Kidney tubule cell (primary cell): Measurements from ENCODE around the gene FOXN3.
"Not testable (repeated sequence)": the region's sequence is repeated elsewhere in the genome, so short reads cannot be mapped to it uniquely, and the experiment has no call there.

Experiments
- DNase-seq: peaks from one replicate; pipeline ENCODE4 v3.0.0-alpha.2; 2018; ENCODE audit warnings: low spot score

The FOXN3 gene

GRCh38 chr14:89270439-89271227 lies 146.4 kb downstream of the FOXN3 start:
- DNase-seq: peak; percentile 82

GRCh38 chr14:89269404-89269803 lies 147.6 kb downstream of the FOXN3 start:
- no peak for DNase-seq

GRCh38 chr14:89268514-89268913 lies 148.5 kb downstream of the FOXN3 start:
- DNase-seq: no peak

- no peak for DNase-seq
Measured at GRCh38 chr14:89267656-89268055, 149.4 kb downstream of the FOXN3 start.

- DNase-seq: peak; percentile 15
Measured at GRCh38 chr14:89267163-89267562, 149.9 kb downstream of the FOXN3 start.

- peak; percentile 51 for DNase-seq
Measured at GRCh38 chr14:89266754-89267153, 150.3 kb downstream of the FOXN3 start.

GRCh38 chr14:89265234-89265633 lies 151.8 kb downstream of the FOXN3 start:
- no peak for DNase-seq

- DNase-seq: no peak
Measured at GRCh38 chr14:89264196-89264800, 152.7 kb downstream of the FOXN3 start.

GRCh38 chr14:89262041-89262440 lies 155.0 kb downstream of the FOXN3 start:
- no peak for DNase-seq

GRCh38 chr14:89260898-89261297 lies 156.1 kb downstream of the FOXN3 start:
- no peak for DNase-seq

- DNase-seq: no peak
Measured at GRCh38 chr14:89259951-89260609, 157.0 kb downstream of the FOXN3 start.

- no peak for DNase-seq
Measured at GRCh38 chr14:89258728-89259273, 158.2 kb downstream of the FOXN3 start.

- no peak for DNase-seq
Measured at GRCh38 chr14:89256951-89257350, 160.1 kb downstream of the FOXN3 start.

- DNase-seq: no peak
Measured at GRCh38 chr14:89256283-89256682, 160.8 kb downstream of the FOXN3 start.

- no peak for DNase-seq
Measured at GRCh38 chr14:89255852-89256251, 161.2 kb downstream of the FOXN3 start.

GRCh38 chr14:89255012-89255411 lies 162.0 kb downstream of the FOXN3 start:
- no peak for DNase-seq

GRCh38 chr14:89254166-89254909 lies 162.7 kb downstream of the FOXN3 start:
- no peak for DNase-seq

- no peak for DNase-seq
Measured at GRCh38 chr14:89252887-89253532, 164.0 kb downstream of the FOXN3 start.

GRCh38 chr14:89251061-89251460 lies 166.0 kb downstream of the FOXN3 start:
- peak; percentile 71 for DNase-seq

- DNase-seq: not testable (repeated sequence)
Measured at GRCh38 chr14:89250655-89250975, 166.4 kb downstream of the FOXN3 start.

GRCh38 chr14:89249972-89250654 lies 166.9 kb downstream of the FOXN3 start:
- no peak for DNase-seq
